MM.1S (cell line): Measurements from ENCODE around the gene SDCCAG8.

Experiments used
- DNase-seq: peaks from one replicate; pipeline ENCODE4 v3.0.0-alpha.2; 2015
- H2AFZ ChIP-seq: fragments of 300-600 bp; sonication (generic); 2 replicates; pipeline ENCODE4 v1.6.0; 2016; ENCODE audit warnings: antibody characterized with exemption, low read length
- H3F3A ChIP-seq: fragments of 300-600 bp; sonication (generic); 2 replicates; pipeline ENCODE4 v1.6.1; 2016; ENCODE audit warnings: mild to moderate bottlenecking, antibody characterized with exemption, low read length, moderate library complexity, mixed read lengths; ENCODE audit not compliant: insufficient read depth
- H3K27ac ChIP-seq: fragments of 300-600 bp; sonication (generic); 2 replicates; pipeline ENCODE4 v1.5.1; 2016; ENCODE audit warnings: mild to moderate bottlenecking, low read length
- H3K27me3 ChIP-seq: fragments of 300-600 bp; sonication (generic); replicated peaks from 2 replicates; pipeline ENCODE4 v1.6.0; 2016; ENCODE audit warnings: low read length; ENCODE audit not compliant: insufficient read depth
- H3K36me3 ChIP-seq: fragments of 300-600 bp; sonication (generic); replicated peaks from 2 replicates; pipeline ENCODE4 v1.6.1; 2016; ENCODE audit warnings: mild to moderate bottlenecking, low read length, mixed read lengths; ENCODE audit not compliant: insufficient read depth
- H3K4me1 ChIP-seq: fragments of 300-600 bp; sonication (generic); 2 replicates; pipeline ENCODE4 v1.6.1; 2016; ENCODE audit warnings: low read length, mixed read lengths
- H3K4me2 ChIP-seq: fragments of 300-600 bp; sonication (generic); 2 replicates; pipeline ENCODE4 v1.6.0; 2016; ENCODE audit warnings: low read depth, low read length
- H3K4me3 ChIP-seq: fragments of 300-600 bp; sonication (generic); 2 replicates; pipeline ENCODE4 v1.5.1; 2016; ENCODE audit warnings: low read length, mixed read lengths
- H3K79me2 ChIP-seq: fragments of 300-600 bp; sonication (generic); 2 replicates; pipeline ENCODE4 v1.6.1; 2016; ENCODE audit warnings: mixed run types, low read length, mixed read lengths
- H3K9ac ChIP-seq: fragments of 300-600 bp; sonication (generic); 2 replicates; pipeline ENCODE4 v1.6.1; 2016; ENCODE audit warnings: low read length, mixed read lengths
- H3K9me2 ChIP-seq: fragments of 300-600 bp; sonication (generic); replicated peaks from 2 replicates; pipeline ENCODE4 v1.6.1; 2016; ENCODE audit warnings: mild to moderate bottlenecking, low read length, mixed read lengths; ENCODE audit not compliant: insufficient read depth
- H3K9me3 ChIP-seq: fragments of 300-600 bp; sonication (generic); replicated peaks from 2 replicates; pipeline ENCODE4 v1.6.1; 2016; ENCODE audit warnings: mild to moderate bottlenecking, low read length, mixed read lengths; ENCODE audit not compliant: insufficient read depth
- H4K20me1 ChIP-seq: fragments of 300-600 bp; sonication (generic); 2 replicates; pipeline ENCODE4 v1.6.1; 2016; ENCODE audit warnings: mild to moderate bottlenecking, low read length, moderate library complexity, mixed read lengths; ENCODE audit not compliant: insufficient read depth
- CTCF ChIP-seq: fragments of 300-600 bp; sonication (generic); IDR thresholded peaks from 2 replicates; pipeline ENCODE4 v1.5.1; 2016; ENCODE audit warnings: antibody characterized with exemption, low read length, mixed read lengths
- EZH2 ChIP-seq: fragments of 300-600 bp; sonication (generic); optimal IDR thresholded peaks from 2 replicates; pipeline ENCODE3; 2017; ENCODE audit warnings: low read depth, mild to moderate bottlenecking, antibody characterized with exemption, low read length, mixed read lengths
- EZH2phosphoT487 ChIP-seq: fragments of 300-600 bp; sonication (generic); IDR thresholded peaks from 2 replicates; pipeline ENCODE4 v1.6.1; 2018; ENCODE audit warnings: antibody characterized with exemption, low read length

SDCCAG8 gene

DNA sequence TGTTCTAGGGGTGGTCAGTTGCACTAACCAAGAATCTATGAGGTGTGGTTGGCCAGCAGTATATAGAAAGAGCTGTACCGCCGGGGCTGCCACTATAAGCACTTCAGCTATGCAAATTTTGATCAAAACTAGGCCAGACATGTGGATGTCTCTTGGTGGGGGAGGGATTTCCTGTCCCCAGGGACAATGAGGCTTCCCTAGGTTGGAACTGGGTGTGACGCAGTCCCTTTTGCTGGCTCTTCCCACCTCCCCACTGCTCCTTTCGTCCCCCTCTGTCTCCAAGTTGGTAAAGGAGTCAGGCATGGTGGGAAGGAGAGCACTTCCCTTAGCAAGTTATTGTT lies 13.6 kb downstream of the SDCCAG8 start:
- Histone ChIP-seq H3K27ac (no peak overlapping the region), H3K36me3 (no peaks in the 10 kb centered on the region), H3K4me2 (no peak overlapping the region), H3K9me3 (no peaks in the 10 kb centered on the region), H3K27me3 (no peaks in the 10 kb centered on the region), H3K9ac (no peak overlapping the region), H3K4me3 (no peak overlapping the region), H3F3A (no peaks in the 10 kb centered on the region), H4K20me1 (no peaks in the 10 kb centered on the region), H3K4me1 (no peaks in the 10 kb centered on the region), H2AFZ (no peak overlapping the region), H3K79me2 (no peaks in the 10 kb centered on the region), H3K9me2 (no peaks in the 10 kb centered on the region)
- DNase-seq: no peak
- no peak for TF ChIP-seq EZH2phosphoT487
- no peak for TF ChIP-seq EZH2
- TF ChIP-seq CTCF: no peak

DNA sequence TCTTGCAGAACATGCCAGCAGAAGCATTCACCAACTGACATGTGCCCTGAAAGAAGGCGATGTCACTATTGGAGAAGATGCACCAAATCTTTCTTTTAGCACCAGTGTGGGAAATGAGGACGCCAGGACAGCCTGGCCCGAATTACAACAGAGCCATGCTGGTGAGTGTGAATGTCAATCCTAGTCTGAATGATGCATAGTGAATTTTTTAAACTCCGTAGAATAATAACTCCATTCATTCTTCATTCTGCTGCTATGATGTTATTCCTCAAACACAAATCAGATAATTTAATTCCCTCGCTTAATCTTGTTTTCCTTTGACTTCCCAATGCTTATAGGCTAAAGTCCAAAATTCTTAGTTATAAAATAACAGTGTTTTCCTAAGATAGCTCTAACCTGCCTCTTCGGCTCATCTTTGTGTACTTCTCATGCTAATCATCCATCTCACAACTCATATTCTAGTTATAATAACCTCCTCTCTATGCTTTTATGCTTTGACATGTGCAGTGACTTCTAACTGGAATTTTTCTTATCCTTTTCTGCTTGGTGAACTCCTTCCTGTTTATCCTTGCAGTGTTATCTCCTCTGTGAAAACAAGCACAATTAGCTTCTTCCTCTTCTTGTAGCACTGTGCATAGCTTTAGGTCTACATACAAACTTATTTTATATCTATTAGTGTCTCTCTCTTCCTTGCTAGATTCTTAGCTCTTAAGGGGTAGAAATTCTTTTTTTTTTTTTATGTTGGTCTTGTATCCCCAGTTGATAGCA lies 14.4 kb downstream of the SDCCAG8 start:
- Histone ChIP-seq H4K20me1 (no peaks in the 10 kb centered on the region), H3K4me1 (no peaks in the 10 kb centered on the region), H3K4me2 (no peak overlapping the region), H3K27me3 (no peaks in the 10 kb centered on the region), H3K9me2 (no peaks in the 10 kb centered on the region), H3K36me3 (peaks cover 3% of the 10 kb centered on the region; the same call in 1 of the 2 replicates), H3F3A (no peaks in the 10 kb centered on the region), H3K9me3 (no peaks in the 10 kb centered on the region), H3K27ac (no peak overlapping the region), H2AFZ (no peak overlapping the region), H3K79me2 (no peaks in the 10 kb centered on the region), H3K4me3 (no peak overlapping the region), H3K9ac (no peak overlapping the region)
- no peak for DNase-seq
- TF ChIP-seq EZH2phosphoT487 (no peak), EZH2 (no peak), CTCF (no peak)

DNA sequence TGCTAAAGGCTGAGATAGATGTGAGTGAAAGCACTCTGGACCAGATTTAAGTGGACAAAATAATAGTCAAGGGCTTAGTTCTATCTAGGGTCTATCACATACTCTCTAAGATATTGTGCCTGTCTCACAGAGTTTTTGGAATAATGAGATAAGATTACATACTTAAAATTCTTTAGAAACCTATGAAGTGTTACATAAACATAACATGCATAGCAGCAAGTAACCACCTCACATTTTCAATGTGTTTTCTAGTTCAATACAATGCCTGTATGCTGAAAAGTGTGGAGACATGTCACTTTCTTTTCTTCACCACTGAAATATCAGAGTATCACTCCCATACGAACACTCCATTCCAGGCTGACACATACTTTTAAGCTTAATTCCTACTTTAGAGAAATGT lies 16.2 kb downstream of the SDCCAG8 start:
- Histone ChIP-seq H3K4me3 (no peak overlapping the region), H3K27me3 (no peaks in the 10 kb centered on the region), H3K4me1 (no peaks in the 10 kb centered on the region), H3K9me2 (no peaks in the 10 kb centered on the region), H3F3A (no peaks in the 10 kb centered on the region), H3K9ac (no peak overlapping the region), H4K20me1 (no peaks in the 10 kb centered on the region), H3K4me2 (no peak overlapping the region), H3K36me3 (peaks cover 3% of the 10 kb centered on the region; the same call in 1 of the 2 replicates), H3K79me2 (no peaks in the 10 kb centered on the region), H2AFZ (no peak overlapping the region), H3K27ac (no peak overlapping the region), H3K9me3 (no peaks in the 10 kb centered on the region)
- no peak for TF ChIP-seq EZH2
- no peak for TF ChIP-seq EZH2phosphoT487
- no peak for TF ChIP-seq CTCF
- no peak for DNase-seq
